GM21737 (cell line): ENCODE measurements around the gene OR9K2.
"Not testable (repeated sequence)": the region's sequence is repeated elsewhere in the genome, so short reads cannot be mapped to it uniquely, and the experiment has no call there.

ENCODE experiments used
- ATAC-seq: cut with Tn5 transposase; IDR thresholded peaks from one replicate; pipeline ENCODE4 v1.9.1; 2021; ENCODE audit warnings: mild to moderate bottlenecking, moderate library complexity; ENCODE audit not compliant: unreplicated experiment

OR9K2 gene, protein sequence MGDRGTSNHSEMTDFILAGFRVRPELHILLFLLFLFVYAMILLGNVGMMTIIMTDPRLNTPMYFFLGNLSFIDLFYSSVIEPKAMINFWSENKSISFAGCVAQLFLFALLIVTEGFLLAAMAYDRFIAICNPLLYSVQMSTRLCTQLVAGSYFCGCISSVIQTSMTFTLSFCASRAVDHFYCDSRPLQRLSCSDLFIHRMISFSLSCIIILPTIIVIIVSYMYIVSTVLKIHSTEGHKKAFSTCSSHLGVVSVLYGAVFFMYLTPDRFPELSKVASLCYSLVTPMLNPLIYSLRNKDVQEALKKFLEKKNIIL

DNA sequence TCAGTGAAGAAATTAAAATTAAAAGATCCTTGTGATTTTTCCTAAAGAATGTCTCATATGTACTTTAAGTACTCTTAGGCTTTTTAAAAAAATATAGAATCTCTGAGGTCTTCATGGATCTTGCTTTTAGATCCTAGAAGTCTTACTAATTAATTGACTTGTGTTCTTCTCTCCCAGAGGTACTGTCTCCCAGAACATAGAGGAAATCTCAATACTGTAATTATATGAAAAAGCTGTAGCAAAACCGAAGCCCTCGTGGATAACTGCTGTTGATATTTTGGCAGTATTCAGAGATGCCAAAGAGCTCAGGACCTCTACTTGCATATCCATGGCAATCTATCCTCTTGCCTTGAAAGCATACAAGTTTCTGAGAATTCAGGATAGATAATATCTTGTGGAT lies at the start of gene OR9K2:
Gene OR9K2 (plus strand): TSS at position 301 of the 400 bp plus-strand sequence. CDS start 3,429 bp downstream, outside the sequence.
- no peak for ATAC-seq

DNA sequence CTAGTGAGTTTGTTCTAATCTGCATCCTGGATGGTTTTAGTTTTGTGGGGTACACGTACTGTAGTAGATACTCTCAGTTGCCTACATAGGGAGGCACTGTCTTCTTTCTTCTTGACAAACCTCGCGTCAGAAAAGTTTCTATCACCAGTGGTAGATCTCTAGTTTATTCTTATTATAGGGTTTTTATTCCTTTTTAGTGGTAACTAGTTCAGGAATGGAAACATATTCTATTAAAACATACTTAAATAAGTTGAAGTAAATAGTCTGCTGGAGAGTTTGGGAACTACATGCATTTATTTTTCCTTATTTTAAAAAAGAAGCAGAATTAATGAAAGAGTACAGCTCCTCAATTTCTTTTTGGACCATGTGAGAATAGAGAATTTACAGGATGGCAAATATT lies 33.6 kb upstream of the OR9K2 start:
- no peak for ATAC-seq

DNA sequence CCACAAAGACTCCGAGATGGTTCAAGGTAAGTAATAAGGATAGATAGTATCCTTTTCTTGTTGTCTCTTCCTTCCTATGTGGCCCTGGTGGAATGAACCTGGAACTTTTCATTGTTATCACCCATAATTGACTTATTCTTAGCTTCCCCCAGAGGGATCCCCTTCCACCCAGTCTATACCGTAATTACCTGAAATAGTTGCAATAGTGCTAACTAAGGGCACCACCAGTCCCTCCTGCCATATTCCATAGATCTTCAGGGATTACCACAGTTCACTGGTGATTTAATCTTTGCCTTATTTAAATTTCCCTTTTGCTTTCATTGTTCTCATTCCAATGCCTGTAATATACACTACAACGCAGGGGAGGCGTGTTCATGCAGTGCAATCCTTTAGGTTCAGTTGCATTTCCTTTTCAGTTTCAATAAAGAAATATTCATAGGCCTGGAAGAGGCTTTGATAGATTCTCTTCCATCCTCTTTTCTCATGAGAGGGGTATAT lies 13.8 kb upstream of the OR9K2 start:
- no peak for ATAC-seq

DNA sequence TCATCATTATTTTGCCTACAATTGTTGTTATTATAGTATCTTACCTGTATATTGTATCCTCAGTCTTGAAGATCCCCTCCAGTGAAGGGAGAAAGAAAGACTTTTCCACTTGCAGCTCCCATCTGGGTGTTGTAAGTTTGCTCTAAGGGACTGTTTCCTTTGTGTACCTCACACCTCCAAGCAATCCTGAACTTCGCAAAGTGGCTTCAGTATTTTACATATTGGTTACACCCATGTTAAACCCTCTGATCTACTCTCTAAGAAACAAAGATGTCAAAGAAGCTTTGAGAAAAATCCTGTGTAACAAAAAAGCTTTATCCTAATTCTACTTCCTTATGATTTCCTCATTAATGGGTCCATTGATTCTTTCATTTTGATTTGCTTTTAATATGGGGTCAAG lies 10.1 kb upstream of the OR9K2 start:
- ATAC-seq: no peak

DNA sequence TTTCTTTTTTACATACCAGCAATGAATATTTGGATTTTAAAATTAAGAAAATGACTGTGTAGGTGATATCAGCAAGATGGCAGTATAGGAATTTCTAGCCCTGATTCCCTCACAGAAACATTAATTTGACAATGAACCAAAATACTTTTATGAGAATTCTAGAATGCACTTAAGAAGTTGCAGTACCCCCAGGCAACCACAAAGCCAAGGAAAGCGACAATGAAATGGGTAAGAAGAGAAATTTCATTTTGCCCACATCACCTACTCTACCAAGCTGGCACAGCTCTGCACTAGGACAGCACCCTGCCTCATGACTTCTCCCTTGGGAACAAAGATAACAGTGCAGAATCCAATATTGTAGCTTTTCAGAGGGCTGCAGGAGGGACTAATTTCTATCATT lies 6.6 kb downstream of the OR9K2 start:
- ATAC-seq: no peak

DNA sequence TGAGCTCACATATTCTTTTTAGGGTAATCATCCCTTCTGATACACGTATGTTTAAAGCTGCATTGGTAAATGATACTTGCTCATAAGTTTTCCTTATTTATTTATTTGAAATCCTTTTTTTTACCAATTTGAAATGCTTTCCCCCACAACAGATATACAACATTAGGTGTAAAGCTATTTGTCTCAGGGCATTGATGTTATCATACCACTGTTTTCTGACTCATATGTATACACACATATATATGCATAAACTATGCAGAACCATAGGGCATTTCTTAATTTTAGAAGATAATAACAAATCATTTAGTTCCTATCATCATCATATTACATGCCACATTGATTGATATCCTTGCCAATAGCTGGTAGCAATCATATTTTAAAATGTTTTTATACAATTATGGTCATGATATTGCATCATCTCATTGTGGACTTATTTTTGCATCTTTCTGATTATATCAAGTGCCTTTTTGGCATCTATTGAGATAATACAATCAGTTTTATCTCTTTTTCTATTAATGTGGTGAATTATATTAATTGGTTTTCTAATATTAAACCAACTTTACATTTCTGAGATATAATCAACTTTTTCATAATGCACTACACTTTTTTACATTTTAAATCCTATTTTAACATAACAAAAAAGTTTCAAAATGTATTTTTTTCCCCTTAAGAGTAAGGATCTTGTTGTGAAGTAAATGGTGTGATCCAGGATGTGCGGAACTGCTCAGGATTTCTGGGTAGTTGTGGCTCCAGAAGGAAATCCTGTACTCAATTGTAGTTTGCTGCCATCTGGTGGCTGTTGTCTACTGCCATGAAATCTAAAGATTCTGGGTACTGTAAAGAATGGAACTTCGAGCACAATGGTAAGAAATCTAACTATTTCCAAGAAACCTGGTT lies 16.7 kb downstream of the OR9K2 start:
- ATAC-seq: no peak

DNA sequence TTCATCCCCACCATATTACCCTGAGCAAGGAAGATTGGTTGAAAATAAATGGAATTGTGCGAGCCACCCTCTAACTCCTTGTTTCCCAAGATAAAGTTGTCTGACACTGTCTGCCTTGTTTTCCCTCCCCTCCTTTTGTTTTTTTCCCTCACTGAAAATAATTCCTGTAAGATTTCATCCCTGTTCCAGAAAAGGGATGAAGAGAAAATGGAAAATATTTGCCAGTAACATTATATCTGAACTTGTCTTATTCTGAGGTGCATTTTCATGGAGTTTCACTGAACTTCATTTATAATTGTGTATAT lies 17.3 kb downstream of the OR9K2 start:
- ATAC-seq: no peak

DNA sequence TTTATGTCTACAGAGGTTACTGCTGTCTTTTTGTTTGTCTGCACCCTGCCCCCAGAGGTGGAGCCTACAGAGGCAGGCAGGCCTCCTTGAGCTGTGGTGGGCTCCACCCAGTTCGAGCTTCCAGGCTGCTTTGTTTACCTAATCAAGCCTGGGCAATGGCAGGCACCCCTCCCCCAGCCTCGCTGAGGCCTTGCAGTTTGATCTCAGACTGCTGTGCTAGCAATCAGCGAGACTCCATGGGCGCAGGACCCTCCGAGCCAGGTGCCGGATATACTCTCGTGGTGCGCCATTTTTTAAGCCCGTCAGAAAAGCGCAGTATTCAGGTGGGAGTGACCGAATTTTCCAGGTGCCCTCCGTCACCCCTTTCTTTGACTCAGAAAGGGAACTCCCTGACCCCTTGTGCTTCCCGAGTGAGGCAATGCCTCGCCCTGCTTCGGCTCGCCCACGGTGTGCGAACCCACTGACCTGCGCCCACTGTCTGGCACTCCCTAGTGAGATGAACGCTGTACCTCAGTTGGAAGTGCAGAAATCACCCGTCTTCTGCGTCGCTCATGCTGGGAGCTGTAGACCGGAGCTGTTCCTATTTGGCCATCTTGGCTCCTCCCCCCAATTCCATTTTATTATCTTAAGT lies 40.9 kb downstream of the OR9K2 start:
- not testable (repeated sequence) for ATAC-seq

DNA sequence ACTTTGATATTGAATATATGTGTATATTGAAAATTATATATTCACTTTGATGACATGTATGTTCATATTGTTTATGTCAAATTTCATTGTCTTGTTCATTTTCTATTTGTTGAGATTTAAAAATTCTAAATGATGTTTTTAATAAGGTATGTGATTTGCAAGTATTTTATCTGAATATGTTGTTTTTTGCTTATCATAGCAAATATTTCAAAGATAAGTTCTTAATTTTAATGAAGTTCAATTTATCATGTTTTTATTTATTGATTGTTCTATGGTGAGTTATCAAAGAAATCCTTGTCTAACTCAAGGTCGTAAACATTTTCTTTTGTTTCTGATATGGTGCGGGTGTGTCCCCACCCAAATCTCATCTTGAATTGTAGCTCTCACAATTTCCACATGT lies 45.2 kb downstream of the OR9K2 start:
- no peak for ATAC-seq

DNA sequence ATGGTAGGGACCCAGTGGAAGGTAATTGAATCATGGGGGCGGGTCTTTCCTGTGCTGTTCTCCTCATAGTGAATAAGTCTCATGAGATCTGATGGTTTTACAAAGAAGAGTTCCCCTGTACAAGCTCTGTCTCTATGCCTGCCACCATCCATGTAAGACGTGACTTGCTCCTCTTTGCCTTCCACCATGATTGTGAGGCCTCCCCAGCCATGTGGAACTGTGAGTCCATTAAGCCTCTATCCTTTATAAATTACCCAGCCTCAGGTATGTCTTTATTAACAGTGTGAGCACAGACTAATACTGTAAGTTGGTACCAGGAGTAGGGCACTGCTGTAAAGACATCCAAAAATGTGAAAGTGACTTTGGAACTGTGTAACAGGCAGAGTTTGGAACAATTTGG lies 45.6 kb downstream of the OR9K2 start:
- ATAC-seq: not testable (repeated sequence)

DNA sequence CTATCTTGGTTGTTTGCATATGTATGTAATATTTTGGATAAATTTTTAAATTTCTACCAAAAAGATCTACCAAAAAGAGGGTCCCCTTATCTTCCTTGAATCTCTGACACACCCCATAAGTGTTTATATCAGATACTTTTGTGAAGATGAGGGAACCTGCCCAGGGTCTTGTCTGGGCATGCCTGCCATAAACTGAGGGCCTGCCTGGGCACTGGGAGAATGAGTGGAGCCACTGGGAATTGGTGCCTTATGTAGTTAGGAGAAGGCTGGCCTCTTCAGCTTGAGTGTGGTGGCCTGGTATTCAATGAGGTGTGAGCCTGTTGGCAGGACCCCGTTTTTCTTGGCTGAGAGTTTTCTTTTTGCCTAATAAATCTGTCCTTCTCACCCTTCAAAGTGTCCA lies 46.5 kb downstream of the OR9K2 start:
- ATAC-seq: no peak

DNA sequence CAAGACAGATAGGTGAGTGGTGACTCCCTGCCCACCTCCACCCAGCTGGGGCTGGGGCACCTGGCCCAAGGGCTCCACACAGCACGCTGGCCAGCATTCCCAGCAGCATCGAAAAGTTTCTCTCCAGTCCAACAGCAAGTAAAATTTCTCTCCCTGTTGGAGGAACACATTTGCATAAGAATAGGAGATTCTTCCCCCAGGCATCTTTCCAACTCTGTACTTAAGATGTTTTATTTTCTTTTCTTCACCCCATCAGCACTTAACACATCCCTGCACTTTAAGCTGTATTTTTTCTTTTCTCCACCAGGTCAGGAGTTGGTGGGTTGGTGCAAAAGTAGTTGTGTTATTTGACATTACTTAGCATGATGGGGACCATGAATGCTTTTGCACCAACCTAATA lies 47.2 kb downstream of the OR9K2 start:
- no peak for ATAC-seq
